A673 (cell line): ENCODE data around the gene MAPKAP1. TPM values are rescaled to one million over a fixed set of nuclear protein-coding genes. Genes with fewer than 3 reads are reported as not detected.

ENCODE experiments used
- BruUV-seq: library from RNA; stranded (reverse); fragments of 400-500 nt; replicated peaks from 2 replicates; lab custom pipeline; 2021; lab: Mats Ljungman, UMichigan
- CTCF ChIA-PET: fragments of 300-600 bp; sonication (Branson Sonifier 250); formaldehyde crosslinking; loops from one replicate; lab custom pipeline; 2022; ENCODE audit warnings: antibody characterized with exemption; lab: Charles Lee
- POLR2A ChIA-PET: fragments of 300-600 bp; sonication (Branson Sonifier 250); formaldehyde crosslinking; loops from one replicate; lab custom pipeline; 2022; ENCODE audit warnings: antibody characterized with exemption; ENCODE audit not compliant: low non-redundant PET; lab: Charles Lee
- DNase-seq: peaks from one replicate; pipeline ENCODE4 v3.0.0-alpha.2; 2015; ENCODE audit warnings: low spot score
- H3K27ac ChIP-seq: fragments of 200-600 bp; sonication (generic); 2 replicates; pipeline ENCODE4 v1.5.1; 2016; ENCODE audit warnings: mixed run types, low read depth, mild to moderate bottlenecking, mixed read lengths, antibody characterized with exemption, low read length; ENCODE audit not compliant: poor library complexity, severe bottlenecking
- H3K27me3 ChIP-seq: fragments of 200-600 bp; sonication (generic); replicated peaks from 2 replicates; pipeline ENCODE4 v1.6.1; 2017; ENCODE audit warnings: mixed run types, low read depth, mild to moderate bottlenecking, mixed read lengths, antibody characterized with exemption, low read length; ENCODE audit not compliant: insufficient read depth, poor library complexity
- H3K36me3 ChIP-seq: fragments of 200-600 bp; sonication (generic); 2 replicates; pipeline ENCODE4 v1.6.1; 2016; ENCODE audit warnings: mixed run types, mild to moderate bottlenecking, mixed read lengths, antibody characterized with exemption, low read length; ENCODE audit not compliant: insufficient read depth, poor library complexity, severe bottlenecking
- H3K4me1 ChIP-seq: fragments of 200-600 bp; sonication (generic); 2 replicates; pipeline ENCODE4 v1.6.1; 2017; ENCODE audit warnings: mixed run types, mild to moderate bottlenecking, mixed read lengths, antibody characterized with exemption, low read length; ENCODE audit not compliant: insufficient read depth, poor library complexity, severe bottlenecking
- H3K4me3 ChIP-seq: fragments of 200-600 bp; sonication (generic); 2 replicates; pipeline ENCODE4 v1.5.1; 2016; ENCODE audit warnings: low read depth, mixed run types, mild to moderate bottlenecking, mixed read lengths, low read length; ENCODE audit not compliant: poor library complexity, severe bottlenecking
- H3K9me3 ChIP-seq: fragments of 200-600 bp; sonication (generic); 2 replicates; pipeline ENCODE4 v1.6.1; 2016; ENCODE audit warnings: mixed run types, low read depth, mild to moderate bottlenecking, mixed read lengths, antibody characterized with exemption, low read length; ENCODE audit not compliant: poor library complexity, severe bottlenecking
- CTCF ChIP-seq: fragments of 300-800, 200-600 bp; sonication (generic); conservative IDR thresholded peaks from 2 replicates; pipeline ENCODE4 v1.5.1; 2017; ENCODE audit warnings: low read depth, mild to moderate bottlenecking, antibody characterized with exemption, low read length, moderate library complexity, mixed read lengths
- EZH2 ChIP-seq: fragments of 200-600 bp; sonication (generic); IDR thresholded peaks from 2 replicates; pipeline ENCODE4 v1.6.1; 2017; ENCODE audit warnings: borderline replicate concordance, low read depth, mild to moderate bottlenecking, mixed read lengths, antibody characterized with exemption, low read length; ENCODE audit not compliant: poor library complexity, severe bottlenecking
- intact Hi-C: fragments of 100-400 bp; cut with micrococcal nuclease; formaldehyde crosslinking; loops from one replicate; pipeline ENCODE4 v1.10.0; 2022; ENCODE audit not compliant: unreplicated experiment
- total RNA-seq: library from RNA; stranded (reverse); gene quantifications from 2 replicates; pipeline ENCODE4 v1.2.3, GENCODE V29; 2021

The MAPKAP1 gene
- total RNA-seq, 1 experiment from 2014 or later: 98.7 TPM

GRCh38 chr9:125407432-125407973 lies 299.5 kb downstream of the MAPKAP1 start:
- BruUV-seq: no TSS peak
- peak overlapping the region; percentile 63 for H3K4me3 ChIP-seq
- no peaks in the 10 kb centered on the region for H3K4me1 ChIP-seq
- no peaks in the 10 kb centered on the region for H3K27me3 ChIP-seq
- ChIA-PET POLR2A (no interaction called here), CTCF (interaction anchor here (0.6 to 1.2 kb wide), 9 partner anchors 135 to 1507 kb away, joined by 3 to 6 read pairs (median 3); partner anchors contain the start of genes GAPVD1 and RALGPS1)
- H3K27ac ChIP-seq: no peak overlapping the region
- H3K36me3 ChIP-seq: no peaks in the 10 kb centered on the region
- intact Hi-C loops: loop anchor here (10.0 kb wide), 1 partner anchor 987 kb away; no protein-coding TSS in a partner anchor
- TF ChIP-seq CTCF (no peak), EZH2 (no peak)
- DNase-seq: no peak
- H3K9me3 ChIP-seq: no peaks in the 10 kb centered on the region

- H3K4me3 ChIP-seq: no peak overlapping the region
- no peaks in the 10 kb centered on the region for H3K9me3 ChIP-seq
- H3K36me3 ChIP-seq: no peaks in the 10 kb centered on the region
- no peak for DNase-seq
- POLR2A ChIA-PET: no interaction called here
- CTCF ChIA-PET: interaction anchor here (0.6 to 1.1 kb wide), 2 partner anchors 152 to 1084 kb away, joined by 3 read pairs; no protein-coding TSS in a partner anchor
- intact Hi-C loops: loop anchor here (10.0 kb wide), 1 partner anchor 988 kb away; no protein-coding TSS in a partner anchor
- no peak overlapping the region for H3K27ac ChIP-seq
- no peaks in the 10 kb centered on the region for H3K4me1 ChIP-seq
- TF ChIP-seq EZH2 (no peak), CTCF (no peak)
- no TSS peak for BruUV-seq
- H3K27me3 ChIP-seq: no peaks in the 10 kb centered on the region
Measured at GRCh38 chr9:125406810-125407087, 300.3 kb downstream of the MAPKAP1 start.

- BruUV-seq: no TSS peak
- no peak for TF ChIP-seq CTCF
- no peak for TF ChIP-seq EZH2
- Histone ChIP-seq H3K4me3 (no peak overlapping the region), H3K27me3 (no peaks in the 10 kb centered on the region), H3K27ac (no peak overlapping the region), H3K36me3 (no peaks in the 10 kb centered on the region), H3K4me1 (no peaks in the 10 kb centered on the region), H3K9me3 (no peaks in the 10 kb centered on the region)
- ChIA-PET POLR2A (no interaction called here), CTCF (interaction anchor here (0.6 kb wide), 1 partner anchor 1085 kb away, joined by 3 read pairs; no protein-coding TSS in a partner anchor)
- no peak for DNase-seq
- intact Hi-C loops: loop anchor here (10.0 kb wide), 1 partner anchor 989 kb away; no protein-coding TSS in a partner anchor
Measured at GRCh38 chr9:125405938-125406809, 300.8 kb downstream of the MAPKAP1 start.
